Transverse colon (tissue), 4 donors: ENCODE data around the gene CREB5. TPM values are rescaled to one million over a fixed set of nuclear protein-coding genes. Genes with fewer than 3 reads are reported as not detected.

Experiments
- DNase-seq: peaks from one replicate; pipeline ENCODE4 v3.0.0-alpha.2; 2019
- H3K27ac ChIP-seq, 4 donors: fragments of 200-600 bp; sonication (generic); 2 replicates each; pipeline ENCODE4 v1.5.1; 2016 to 2018; ENCODE audit warnings: inconsistent platforms in 4 of 4
- H3K27me3 ChIP-seq: fragments of 200-600 bp; sonication (generic); 2 replicates; pipeline ENCODE4 v1.5.1; 2017; ENCODE audit warnings: inconsistent platforms
- H3K36me3 ChIP-seq, 4 donors: fragments of 200-600 bp; sonication (generic); 2 replicates each; pipeline ENCODE4 v1.5.1; 2017 to 2019; ENCODE audit warnings: inconsistent platforms in 4 of 4
- H3K4me1 ChIP-seq, 4 donors: fragments of 200-600 bp; sonication (generic); 2 replicates each; pipeline ENCODE4 v1.5.1; 2017 to 2020; ENCODE audit warnings: inconsistent platforms in 4 of 4
- H3K4me3 ChIP-seq, 4 donors: fragments of 200-600 bp; sonication (generic); 1 replicate in 1 of 4; 2 replicates in 3 of 4; pipeline versions ENCODE4 v1.5.1 to v1.6.1; 2017 to 2019; ENCODE audit warnings: inconsistent platforms in 4 of 4
- H3K9me3 ChIP-seq, 2 donors: fragments of 200-600 bp; sonication (generic); 2 replicates each; pipeline ENCODE4 v1.5.1; 2017 to 2019; ENCODE audit warnings: inconsistent platforms in 2 of 2
- EP300 ChIP-seq: sonication (generic); formaldehyde crosslinking; IDR thresholded peaks from one replicate; pipeline ENCODE4 v1.6.1; 2017; ENCODE audit warnings: antibody characterized with exemption, low read depth
- POLR2A ChIP-seq: fragments of 450-650 bp; IDR thresholded peaks from one replicate; pipeline ENCODE4 v1.6.1; 2016; ENCODE audit warnings: antibody characterized with exemption, mild to moderate bottlenecking, moderate library complexity
- POLR2AphosphoS5 ChIP-seq, 3 donors: sonication (generic); formaldehyde crosslinking; IDR thresholded peaks; one replicate each; pipeline ENCODE4 v1.6.1; 2016; ENCODE audit warnings: antibody characterized with exemption in 3 of 3
- WGBS, 2 donors: methylation state at CpG; one replicate each; pipeline ENCODE4 v1.1.5; 2018; ENCODE audit warnings: low coverage in 1 of 2; 5-methylcytosine and 5-hydroxymethylcytosine counted together
- in situ Hi-C, 4 donors: fragments of 200-750 bp; cut with MboI; loops; one replicate each; pipeline versions ENCODE4 v1.15.0 to v1.15.1; 2017; ENCODE audit warnings: low sequenced_read_pairs in 3 of 4, low pct_ligation_motif_present in 1 of 4, low pct_unique_long_range_greater_than_20kb in 1 of 4
- intact Hi-C: fragments of 100-400 bp; cut with DNase I; formaldehyde crosslinking; loops from one replicate; pipeline ENCODE4 v1.15.1; 2023; ENCODE audit warnings: low total_unique reads
- total RNA-seq, 4 donors: library from RNA; depleted of rRNA; stranded (reverse); fragments of >200 nt; gene quantifications; one replicate each; pipeline ENCODE4 v1.1.0, GENCODE V29; 2016
- TF ChIP-seq, protein P1 (sequence below), 5 experiments: fragments of 200-600 bp in 3 of 5; fragments of 450-650 bp in 2 of 5; sonication (generic) in 3 of 5; IDR thresholded peaks; 1 replicate in 2 of 5; 2 replicates in 3 of 5; pipeline ENCODE4 v1.5.1; 2016 to 2017; ENCODE audit warnings: antibody characterized with exemption in 5 of 5, inconsistent platforms in 3 of 5, mild to moderate bottlenecking in 2 of 5, moderate library complexity in 1 of 5

Gene CREB5
- total RNA-seq, 4 donors from 2014 or later, result 3.0 to 12.2 (median 7.0) TPM

DNA sequence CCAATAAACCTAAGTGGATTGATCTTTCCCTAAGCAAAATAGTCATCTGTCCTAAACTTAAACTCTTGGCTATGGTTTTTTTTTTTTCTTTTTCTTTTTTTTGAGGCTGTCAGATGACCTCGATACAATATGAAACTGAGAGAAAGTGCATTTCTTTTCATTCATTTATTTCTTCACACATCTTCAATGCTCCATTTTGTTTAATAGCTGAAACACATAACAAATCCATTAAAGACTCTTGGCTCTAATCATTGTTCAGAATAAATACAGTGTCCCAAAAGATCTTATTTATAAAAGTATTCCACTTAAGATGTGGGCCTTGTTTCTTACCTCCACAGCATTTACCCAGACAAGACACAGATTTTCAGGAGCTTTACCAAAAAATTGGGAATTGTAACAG lies 350.3 kb downstream of the CREB5 start:
- WGBS, 2 donors, result 64 to 84% methylated on average over 1 of the region's 1 CpG
- no peak overlapping the region for H3K27ac ChIP-seq
- TF ChIP-seq POLR2A (no peak), POLR2AphosphoS5 (IDR thresholded peaks at IDR 0.05) (no peak), EP300 (no peak)
- TF ChIP-seq, protein P1, sequence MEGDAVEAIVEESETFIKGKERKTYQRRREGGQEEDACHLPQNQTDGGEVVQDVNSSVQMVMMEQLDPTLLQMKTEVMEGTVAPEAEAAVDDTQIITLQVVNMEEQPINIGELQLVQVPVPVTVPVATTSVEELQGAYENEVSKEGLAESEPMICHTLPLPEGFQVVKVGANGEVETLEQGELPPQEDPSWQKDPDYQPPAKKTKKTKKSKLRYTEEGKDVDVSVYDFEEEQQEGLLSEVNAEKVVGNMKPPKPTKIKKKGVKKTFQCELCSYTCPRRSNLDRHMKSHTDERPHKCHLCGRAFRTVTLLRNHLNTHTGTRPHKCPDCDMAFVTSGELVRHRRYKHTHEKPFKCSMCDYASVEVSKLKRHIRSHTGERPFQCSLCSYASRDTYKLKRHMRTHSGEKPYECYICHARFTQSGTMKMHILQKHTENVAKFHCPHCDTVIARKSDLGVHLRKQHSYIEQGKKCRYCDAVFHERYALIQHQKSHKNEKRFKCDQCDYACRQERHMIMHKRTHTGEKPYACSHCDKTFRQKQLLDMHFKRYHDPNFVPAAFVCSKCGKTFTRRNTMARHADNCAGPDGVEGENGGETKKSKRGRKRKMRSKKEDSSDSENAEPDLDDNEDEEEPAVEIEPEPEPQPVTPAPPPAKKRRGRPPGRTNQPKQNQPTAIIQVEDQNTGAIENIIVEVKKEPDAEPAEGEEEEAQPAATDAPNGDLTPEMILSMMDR (IDR thresholded peaks at IDR 0.05), result no peak
- H3K9me3 ChIP-seq, result no peaks in the 10 kb centered on the region
- H3K27me3 ChIP-seq, result no peaks in the 10 kb centered on the region
- in situ Hi-C loops, result no loop called here
- H3K36me3 ChIP-seq, result no peaks in the 10 kb centered on the region
- H3K4me1 ChIP-seq, result no peaks in the 10 kb centered on the region
- intact Hi-C loops, result no loop called here
- DNase-seq, result no peak
- no peak overlapping the region for H3K4me3 ChIP-seq

DNA sequence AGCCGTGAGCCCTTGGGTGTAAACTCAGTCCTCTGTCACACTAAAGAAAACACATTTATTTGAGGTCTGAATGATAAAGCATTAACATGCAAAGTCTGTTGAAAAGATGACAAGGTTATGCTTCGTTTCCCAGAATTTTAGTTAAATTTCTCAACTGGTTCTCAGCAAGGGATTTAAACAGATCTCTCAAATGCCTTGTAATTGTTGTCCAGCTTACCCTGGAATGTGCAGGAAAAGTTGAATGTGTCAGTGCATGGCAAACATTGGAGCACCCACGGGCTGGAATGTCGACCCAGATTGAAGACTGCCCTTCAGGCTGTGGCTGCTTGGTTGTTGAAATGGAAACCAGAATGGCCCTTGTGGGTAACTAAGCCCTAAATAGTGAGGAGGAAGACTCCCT lies 354.0 kb downstream of the CREB5 start:
- intact Hi-C loops (no loop called here), in situ Hi-C loops (no loop called here)
- DNase-seq, result no peak
- H3K36me3 ChIP-seq, result no peaks in the 10 kb centered on the region
- peaks cover 0 to under 1% (median 0%) of the 10 kb centered on the region in 4 donors for H3K4me1 ChIP-seq
- H3K4me3 ChIP-seq, result no peak overlapping the region
- no peaks in the 10 kb centered on the region for H3K27me3 ChIP-seq
- H3K27ac ChIP-seq, result no peak overlapping the region
- 72 to 96% methylated on average over 2 to 4 of the region's 4 CpGs for WGBS, 2 donors
- no peaks in the 10 kb centered on the region for H3K9me3 ChIP-seq
- TF ChIP-seq, protein P1 (IDR thresholded peaks at IDR 0.05), result no peak

DNA sequence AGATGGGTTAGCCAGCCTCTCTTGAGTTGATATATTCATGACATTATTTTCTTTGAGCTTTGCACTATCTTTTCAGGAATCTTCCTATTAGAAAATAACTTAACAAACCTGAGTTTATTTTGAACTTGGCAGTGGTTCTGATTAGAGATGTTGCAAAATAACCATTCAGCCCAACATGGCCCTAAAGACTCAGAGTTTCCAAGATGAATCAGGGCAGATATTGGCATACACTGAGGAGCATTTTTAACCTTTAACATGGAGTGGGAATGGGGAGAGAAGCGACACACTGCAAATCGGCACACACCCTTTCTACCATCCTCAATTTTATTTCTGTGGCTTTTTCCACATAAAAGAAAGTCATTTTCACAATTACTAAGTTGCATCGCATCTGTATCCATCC lies 355.0 kb downstream of the CREB5 start:
- no peaks in the 10 kb centered on the region for H3K27me3 ChIP-seq
- 91 to 93% methylated on average over 3 of the region's 3 CpGs for WGBS, 2 donors
- TF ChIP-seq POLR2A, result no peak
- no peak for TF ChIP-seq EP300
- TF ChIP-seq POLR2AphosphoS5 (IDR thresholded peaks at IDR 0.05), result no peak
- TF ChIP-seq, protein P1 (IDR thresholded peaks at IDR 0.05), result no peak
- H3K27ac ChIP-seq, result no peak overlapping the region
- no peaks in the 10 kb centered on the region for H3K36me3 ChIP-seq
- no peak overlapping the region for H3K4me3 ChIP-seq
- H3K4me1 ChIP-seq, result peaks cover 0 to 8% (median 0%) of the 10 kb centered on the region in 4 donors
- H3K9me3 ChIP-seq, result no peaks in the 10 kb centered on the region
- intact Hi-C loops (no loop called here), in situ Hi-C loops (no loop called here)
- DNase-seq, result no peak

DNA sequence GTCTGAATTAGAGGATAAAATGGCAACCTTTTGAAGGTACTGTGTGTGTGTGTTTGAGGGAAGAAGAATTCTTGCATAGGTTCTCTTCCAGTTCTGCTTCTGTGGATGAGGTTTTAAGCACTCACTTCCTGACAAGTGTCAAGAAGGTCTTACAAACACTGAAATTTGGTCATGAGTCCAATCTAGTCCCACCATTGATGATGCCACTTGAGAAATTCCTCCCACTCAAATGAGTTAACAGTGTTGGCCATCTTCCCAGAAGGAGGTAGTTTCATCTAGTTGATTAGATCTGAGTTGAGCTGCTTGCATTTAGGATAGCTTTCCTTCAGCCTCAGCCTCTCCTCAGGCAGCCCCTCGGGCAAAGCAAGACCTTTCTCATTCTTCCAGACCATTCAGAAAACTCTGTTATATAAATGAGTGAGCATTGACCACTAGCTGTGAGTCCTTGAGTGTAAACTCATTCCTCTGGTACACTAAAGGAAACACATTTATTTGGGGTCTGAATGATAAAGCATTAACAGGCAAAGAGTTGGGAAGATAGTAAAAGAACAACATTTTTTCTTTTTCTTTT lies 356.3 kb downstream of the CREB5 start:
- TF ChIP-seq, protein P1 (IDR thresholded peaks at IDR 0.05), result no peak
- TF ChIP-seq POLR2AphosphoS5 (IDR thresholded peaks at IDR 0.05) (no peak), EP300 (no peak), POLR2A (no peak)
- intact Hi-C loops, result no loop called here
- Histone ChIP-seq H3K27ac (no peak overlapping the region), H3K4me3 (no peak overlapping the region), H3K9me3 (no peaks in the 10 kb centered on the region), H3K4me1 (peaks cover 0 to 18% (median 1%) of the 10 kb centered on the region in 4 donors), H3K27me3 (no peaks in the 10 kb centered on the region), H3K36me3 (no peaks in the 10 kb centered on the region)
- 63 to 71% methylated on average over 1 of the region's 1 CpG for WGBS, 2 donors
- in situ Hi-C loops, result no loop called here
- no peak for DNase-seq
